ENCODE measurements around the gene UROC1. TPM values are rescaled to one million over a fixed set of nuclear protein-coding genes. Genes with fewer than 3 reads are reported as not detected.

UROC1 gene
- total RNA-seq, 1 donor from 2014 or later, result not detected

GRCh38 chr3:126509597-126510307, 7.8 kb downstream of the UROC1 start:
- peak; percentile 31 for DNase-seq
- peaks cover 4% of the 10 kb centered on the region for H3K36me3 Mint-ChIP-seq (ENCODE audit: unreplicated experiment)
- H3K9me3 Mint-ChIP-seq (ENCODE audit: unreplicated experiment), result peaks cover 5% of the 10 kb centered on the region
- H3K27ac Mint-ChIP-seq (ENCODE audit: unreplicated experiment), result no peak overlapping the region
- peaks cover 7% of the 10 kb centered on the region for H3K27me3 Mint-ChIP-seq (ENCODE audit: unreplicated experiment)
- TF ChIP-seq CTCF (IDR thresholded peaks at IDR 0.05; ENCODE audit: partially characterized antibody, unreplicated experiment), result no peak
- H3K4me1 Mint-ChIP-seq (ENCODE audit: low read depth, unreplicated experiment), result peaks cover 4% of the 10 kb centered on the region
- H3K4me3 Mint-ChIP-seq (ENCODE audit: unreplicated experiment), result no peak overlapping the region

- peaks cover 1% of the 10 kb centered on the region for H3K9me3 Mint-ChIP-seq (ENCODE audit: unreplicated experiment)
- no peak for TF ChIP-seq CTCF (IDR thresholded peaks at IDR 0.05; ENCODE audit: partially characterized antibody, unreplicated experiment)
These were observed 9.0 kb downstream of the UROC1 start for GRCh38 chr3:126508564-126508964.

GRCh38 chr3:126507886-126508285, 9.7 kb downstream of the UROC1 start:
- Mint-ChIP-seq H3K4me1 (ENCODE audit: low read depth, unreplicated experiment) (peaks cover 4% of the 10 kb centered on the region), H3K27me3 (ENCODE audit: unreplicated experiment) (peaks cover 7% of the 10 kb centered on the region), H3K27ac (ENCODE audit: unreplicated experiment) (no peak overlapping the region), H3K4me3 (ENCODE audit: unreplicated experiment) (no peak overlapping the region), H3K9me3 (ENCODE audit: unreplicated experiment) (peaks cover 3% of the 10 kb centered on the region), H3K36me3 (ENCODE audit: unreplicated experiment) (peaks cover 4% of the 10 kb centered on the region)
- TF ChIP-seq CTCF (IDR thresholded peaks at IDR 0.05; ENCODE audit: partially characterized antibody, unreplicated experiment), result no peak
- peak; percentile 5 for DNase-seq

More at GRCh38 chr3:126508564-126508964, 9.0 kb downstream of the UROC1 start:
- no peak overlapping the region for H3K4me3 Mint-ChIP-seq (ENCODE audit: unreplicated experiment)
- H3K27me3 Mint-ChIP-seq (ENCODE audit: unreplicated experiment), result peaks cover 7% of the 10 kb centered on the region
- DNase-seq, result peak; percentile 8
- peaks cover 4% of the 10 kb centered on the region for H3K4me1 Mint-ChIP-seq (ENCODE audit: low read depth, unreplicated experiment)
- peaks cover 4% of the 10 kb centered on the region for H3K36me3 Mint-ChIP-seq (ENCODE audit: unreplicated experiment)
- H3K27ac Mint-ChIP-seq (ENCODE audit: unreplicated experiment), result no peak overlapping the region

GRCh38 chr3:126503701-126504100, 13.9 kb downstream of the UROC1 start:
- Mint-ChIP-seq H3K27ac (ENCODE audit: unreplicated experiment) (no peak overlapping the region), H3K27me3 (ENCODE audit: unreplicated experiment) (peaks cover 9% of the 10 kb centered on the region), H3K9me3 (ENCODE audit: unreplicated experiment) (peaks cover 3% of the 10 kb centered on the region), H3K4me3 (ENCODE audit: unreplicated experiment) (no peak overlapping the region), H3K4me1 (ENCODE audit: low read depth, unreplicated experiment) (peaks cover 5% of the 10 kb centered on the region), H3K36me3 (ENCODE audit: unreplicated experiment) (peaks cover 4% of the 10 kb centered on the region)
- no peak for DNase-seq
- no peak for TF ChIP-seq CTCF (IDR thresholded peaks at IDR 0.05; ENCODE audit: partially characterized antibody, unreplicated experiment)

GRCh38 chr3:126502656-126503055, 14.9 kb downstream of the UROC1 start:
- H3K4me3 Mint-ChIP-seq (ENCODE audit: unreplicated experiment), result no peak overlapping the region
- no peak for TF ChIP-seq CTCF (IDR thresholded peaks at IDR 0.05; ENCODE audit: partially characterized antibody, unreplicated experiment)
- no peak overlapping the region for H3K27ac Mint-ChIP-seq (ENCODE audit: unreplicated experiment)
- DNase-seq, result no peak
- peaks cover 5% of the 10 kb centered on the region for H3K4me1 Mint-ChIP-seq (ENCODE audit: low read depth, unreplicated experiment)
- peaks cover 4% of the 10 kb centered on the region for H3K36me3 Mint-ChIP-seq (ENCODE audit: unreplicated experiment)
- peaks cover 9% of the 10 kb centered on the region for H3K27me3 Mint-ChIP-seq (ENCODE audit: unreplicated experiment)
- peaks cover 1% of the 10 kb centered on the region for H3K9me3 Mint-ChIP-seq (ENCODE audit: unreplicated experiment)
